Stimulated activated CD4-positive, alpha-beta T cell treated with anti-CD3 and anti-CD28 coated beads, Interleukin-1b, Interleukin-23, amount 100 ng/mL, for 48 hours (primary cell): ENCODE results near the gene ZNF692.
A peak's percentile ranks its signal among the peaks of the same experiment; 100 is the strongest.

Source experiments
- DNase-seq: peaks from one replicate; pipeline ENCODE4 v3.0.0-alpha.2; 2020

Gene ZNF692

DNA sequence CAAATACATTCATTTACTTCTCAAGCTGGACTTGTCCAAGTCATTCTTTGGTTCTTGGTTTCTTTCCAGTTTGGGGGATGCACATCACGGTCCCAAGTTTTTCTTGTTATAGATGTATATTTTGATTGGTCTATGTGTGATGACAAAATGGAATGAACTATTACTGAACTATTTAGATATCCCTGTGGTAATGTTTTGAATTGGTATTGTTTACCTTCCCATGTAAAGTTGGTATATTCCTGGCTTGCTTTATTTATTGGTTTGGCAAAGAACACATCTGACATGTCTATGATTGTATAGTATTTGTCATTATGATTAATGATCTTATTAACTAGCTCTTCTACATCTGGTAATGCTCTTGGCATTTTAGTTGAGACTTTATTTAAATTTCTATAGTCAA, 22.4 kb upstream of the ZNF692 start:
- DNase-seq = no peak

DNA sequence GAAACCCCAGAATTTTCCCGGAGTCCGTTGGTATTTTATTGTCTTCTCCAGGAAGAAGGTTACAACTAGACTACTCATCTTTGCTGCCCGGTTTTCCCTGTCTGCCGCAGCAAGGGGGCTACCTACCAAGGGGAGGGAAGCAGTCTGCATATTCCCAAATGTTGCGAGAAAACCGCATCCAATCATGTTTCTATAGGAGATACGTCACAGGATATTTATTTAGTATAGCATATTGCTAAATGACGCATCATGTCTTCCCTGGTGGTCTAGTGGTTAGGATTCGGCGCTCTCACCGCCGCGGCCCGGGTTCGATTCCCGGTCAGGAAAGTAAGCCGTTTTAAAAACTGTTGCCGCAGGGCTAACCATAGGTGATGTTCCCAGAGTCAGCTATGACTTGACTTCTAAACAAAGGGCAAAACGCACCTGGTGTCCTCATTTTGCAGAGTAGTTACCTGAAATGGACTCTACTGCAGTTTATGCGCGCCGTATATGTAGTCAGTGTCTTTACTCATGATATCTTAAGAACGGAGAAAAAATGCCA, 15.2 kb upstream of the ZNF692 start:
- peak; percentile 84 for DNase-seq

DNA sequence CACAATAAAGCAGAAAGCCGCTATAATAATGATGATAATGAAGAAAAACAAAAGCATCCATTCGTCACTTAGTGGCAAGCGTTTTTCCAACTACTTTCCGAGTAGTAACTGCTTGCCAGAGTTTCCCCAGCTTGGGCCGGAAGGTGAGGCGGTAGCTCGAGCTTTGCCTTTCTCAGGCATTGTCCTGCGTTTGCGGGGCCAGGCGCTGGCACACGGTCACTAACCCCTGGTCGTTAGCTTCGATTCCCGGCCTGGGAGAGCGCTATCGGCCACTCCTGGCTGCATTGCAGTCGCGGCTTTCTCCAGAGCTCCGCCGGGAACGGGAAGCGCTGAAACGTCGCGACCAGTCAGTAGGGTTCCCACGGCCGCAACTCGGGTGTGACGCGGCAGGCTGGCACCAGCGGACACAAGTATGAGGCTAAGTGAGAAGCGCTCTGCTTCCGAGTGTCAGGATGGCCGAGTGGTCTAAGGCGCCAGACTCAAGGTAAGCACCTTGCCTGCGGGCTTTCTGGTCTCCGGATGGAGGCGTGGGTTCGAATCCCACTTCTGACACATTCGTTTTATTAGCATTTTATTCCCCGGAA, 14.6 kb upstream of the ZNF692 start:
- DNase-seq = peak; percentile 96

DNA sequence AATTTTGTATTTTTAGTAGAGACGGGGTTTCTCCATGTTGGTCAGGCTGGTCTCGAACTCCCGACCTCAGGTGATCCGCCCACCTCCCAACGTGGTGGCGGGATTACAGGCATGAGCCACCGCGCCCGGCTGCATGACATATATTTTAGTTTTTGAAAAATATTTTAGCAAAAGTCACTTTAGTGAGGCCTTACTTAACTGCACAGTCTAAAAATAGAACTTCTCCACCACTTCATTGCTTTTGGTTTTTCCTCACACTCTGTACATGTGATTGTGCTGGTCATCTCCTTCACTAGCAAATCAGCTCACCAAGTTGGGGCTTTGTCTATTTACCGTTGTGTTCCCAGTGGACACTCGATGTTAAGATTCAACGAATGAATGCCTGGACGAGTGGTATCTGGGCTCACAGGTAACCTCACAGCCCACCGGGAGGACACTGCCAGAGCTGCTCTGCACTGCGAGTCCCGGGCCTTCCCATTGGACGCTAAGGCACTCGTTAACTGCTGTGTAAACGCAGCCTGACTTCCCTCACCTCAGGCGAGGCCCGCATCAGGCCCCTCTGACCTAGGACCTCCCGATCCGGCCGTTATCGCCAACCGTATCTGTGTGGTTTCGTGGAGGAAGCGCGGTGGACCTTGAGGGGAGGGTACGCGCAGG, 14.0 kb upstream of the ZNF692 start:
- DNase-seq = peak; percentile 66

DNA sequence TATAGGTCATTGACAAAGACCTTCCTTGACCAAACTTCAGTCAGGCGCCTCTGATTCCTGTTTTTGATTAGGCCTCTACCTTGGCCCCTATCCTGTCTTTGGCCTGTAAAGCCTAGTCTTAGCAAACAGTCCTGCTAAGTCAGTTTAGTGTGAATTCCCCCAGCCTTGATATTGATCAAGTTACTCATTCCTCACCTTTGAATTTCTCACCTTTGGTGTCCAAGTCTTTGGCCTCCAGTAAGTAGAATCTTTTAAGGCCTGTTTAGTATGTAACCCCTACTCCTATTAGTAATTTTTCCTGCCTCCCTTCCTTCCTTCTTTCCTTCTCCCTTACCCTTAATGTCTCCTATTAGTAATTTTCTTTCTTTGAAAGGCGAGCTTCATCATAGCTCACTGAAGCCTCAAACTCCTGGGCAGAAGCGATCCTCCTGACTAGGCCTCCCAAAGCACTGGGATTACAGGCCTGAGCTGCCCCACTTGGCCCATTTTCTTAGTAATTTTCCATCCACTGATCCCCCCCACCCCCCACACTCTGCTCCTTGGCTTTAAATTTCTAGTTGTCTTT, 13.0 kb upstream of the ZNF692 start:
- no peak for DNase-seq

DNA sequence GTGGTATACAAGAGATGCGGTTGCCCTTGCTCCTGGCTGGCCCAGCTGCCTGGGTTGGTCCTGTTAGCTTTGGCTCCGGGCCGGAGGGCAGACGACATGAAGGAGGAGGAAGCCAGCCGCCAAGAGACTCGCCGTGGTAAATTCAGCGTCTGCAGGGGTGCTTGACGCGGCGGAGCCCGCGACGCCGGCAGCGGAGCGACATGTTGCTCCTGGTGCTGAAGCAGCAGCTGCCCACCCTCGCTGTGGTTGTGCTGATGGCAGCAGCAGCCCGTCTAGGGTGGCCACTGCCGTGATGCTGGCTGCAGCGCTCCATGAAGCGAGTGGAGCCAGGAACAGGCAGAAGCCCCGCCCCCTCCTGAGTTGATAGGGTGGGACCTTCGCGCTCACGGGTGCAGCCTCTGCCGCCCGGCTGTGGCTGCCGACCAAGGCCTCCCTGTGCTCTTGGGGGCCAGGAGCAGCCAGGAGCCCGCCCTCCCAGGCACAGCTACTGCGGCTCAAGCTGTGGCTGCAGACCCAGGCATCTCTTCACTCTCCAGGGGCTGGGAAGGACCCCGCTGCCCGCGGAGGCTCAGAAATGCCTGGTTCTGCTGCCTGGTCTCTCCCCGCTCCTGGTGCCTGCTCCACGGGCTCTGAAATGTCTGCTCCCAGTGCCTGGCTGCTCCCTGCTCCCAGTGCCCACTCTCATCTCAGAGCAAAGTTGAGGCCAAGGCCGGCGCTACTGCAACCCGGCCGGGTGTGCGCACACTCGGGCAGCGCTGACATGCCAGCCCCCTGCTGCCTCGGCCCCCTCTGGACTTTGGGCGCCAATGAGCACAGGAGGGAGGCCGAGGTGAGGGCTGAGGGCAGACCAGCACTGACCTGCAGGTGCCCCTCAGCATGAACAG, 4.4 kb upstream of the ZNF692 start:
- DNase-seq = peak; percentile 76

DNA sequence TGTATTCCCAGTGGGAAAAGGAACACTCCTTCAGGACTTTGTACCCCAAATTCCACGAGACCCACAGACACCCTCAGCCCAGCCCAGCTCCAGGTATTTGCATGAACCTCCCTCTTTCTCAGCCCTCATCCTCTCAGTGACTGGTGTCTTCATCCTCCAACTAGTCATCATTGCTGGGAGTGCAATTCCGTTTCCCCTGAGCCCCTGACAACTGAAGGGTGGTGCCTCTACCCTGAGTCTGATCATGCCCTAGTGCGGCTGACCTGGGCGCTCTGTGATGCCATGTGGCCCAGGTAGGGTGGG, 3.8 kb upstream of the ZNF692 start:
- no peak for DNase-seq

DNA sequence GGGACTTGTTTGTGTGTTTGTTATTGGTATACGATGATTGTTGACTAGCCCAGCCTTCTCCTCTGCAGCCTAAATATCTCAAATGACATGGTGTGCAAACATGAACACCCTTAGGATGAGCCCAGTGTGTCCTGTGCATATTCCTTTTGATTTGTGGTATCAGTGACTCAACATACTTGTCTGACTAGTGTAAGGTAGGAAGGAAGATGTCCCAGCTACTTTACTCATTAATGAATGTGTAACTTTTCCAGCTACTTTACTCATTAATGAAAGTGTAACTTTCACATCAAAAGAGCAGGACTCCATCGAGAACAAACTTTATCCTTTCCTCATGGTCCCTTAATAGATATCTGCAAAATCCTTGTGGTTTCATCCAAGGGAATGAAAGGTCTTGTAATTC, 2.7 kb upstream of the ZNF692 start:
- no peak for DNase-seq

DNA sequence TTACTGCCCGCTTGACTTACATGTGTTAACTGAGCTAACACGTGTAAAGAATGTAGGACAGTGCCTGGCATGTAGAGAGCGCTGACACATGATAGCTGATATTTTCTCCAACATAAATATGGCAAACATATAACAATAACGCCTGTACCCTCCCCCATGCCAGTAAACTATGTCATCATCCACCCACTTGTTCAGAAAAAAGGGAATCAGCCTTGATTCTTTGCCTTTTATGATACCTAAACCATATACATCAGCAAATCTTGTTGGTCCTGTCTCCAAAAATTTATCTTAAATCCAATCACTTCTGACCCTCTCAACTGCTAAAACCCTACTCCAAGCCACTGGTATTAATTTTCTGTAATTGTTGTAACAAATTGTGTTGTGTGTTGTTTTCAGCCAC, 1.1 kb upstream of the ZNF692 start:
- no peak for DNase-seq

DNA sequence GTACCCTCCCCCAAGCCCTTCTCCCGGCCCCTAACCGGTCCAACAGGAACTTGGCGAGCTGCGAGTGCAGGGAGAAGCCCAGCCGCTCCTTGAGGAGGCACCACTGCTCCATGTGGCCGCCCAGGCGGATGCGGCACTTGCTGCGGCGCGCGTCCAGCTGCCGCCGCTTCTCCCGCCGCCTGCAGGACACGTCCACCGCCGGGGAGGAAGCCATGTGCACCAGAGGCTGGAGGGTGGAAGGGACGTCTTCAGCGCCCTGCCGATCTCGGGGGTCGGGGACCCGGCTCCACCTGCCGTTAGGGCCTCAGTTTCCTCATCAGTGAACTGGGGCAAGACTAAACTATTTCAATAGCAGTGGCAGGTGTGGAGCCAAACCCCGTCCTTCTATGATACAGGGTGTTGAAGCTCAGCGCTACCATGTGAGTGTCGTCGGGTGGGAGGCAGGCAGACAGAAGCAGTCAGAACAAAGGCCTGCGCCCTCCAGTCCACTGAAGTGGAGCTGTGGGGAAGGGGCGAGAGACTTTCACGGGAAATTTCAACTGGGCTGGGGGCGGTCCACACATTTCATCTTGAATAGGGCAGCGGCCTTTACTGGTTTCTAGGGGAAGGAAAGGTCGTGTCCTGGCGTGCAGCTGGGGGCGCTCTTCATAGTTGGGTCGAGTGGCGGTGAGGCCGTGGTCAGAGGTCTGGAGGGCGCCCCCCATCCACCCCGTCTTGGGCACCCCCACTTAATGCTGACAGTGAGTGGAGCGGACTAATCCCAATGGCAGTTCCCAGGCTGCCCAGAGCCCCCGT, 592 bp downstream of the ZNF692 start:
- peak; percentile 32 for DNase-seq

DNA sequence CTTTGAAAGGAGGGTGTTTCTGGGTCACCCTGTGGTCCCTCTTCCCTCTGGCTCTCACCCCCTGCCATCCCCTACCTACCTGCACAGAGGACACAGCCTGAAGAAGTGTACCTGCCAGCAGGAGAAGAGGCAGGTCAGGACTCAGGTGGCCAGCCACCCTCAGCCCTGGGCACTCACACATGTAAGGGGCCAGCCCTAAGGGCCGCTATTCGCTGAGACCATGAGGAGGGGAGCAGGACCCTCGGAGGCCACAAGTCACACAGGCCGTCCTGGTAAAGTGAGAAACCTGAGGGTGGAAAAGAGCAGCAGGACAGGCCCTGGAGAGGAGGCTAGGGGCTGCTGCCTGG, 1.2 kb downstream of the ZNF692 start:
- DNase-seq = no peak

DNA sequence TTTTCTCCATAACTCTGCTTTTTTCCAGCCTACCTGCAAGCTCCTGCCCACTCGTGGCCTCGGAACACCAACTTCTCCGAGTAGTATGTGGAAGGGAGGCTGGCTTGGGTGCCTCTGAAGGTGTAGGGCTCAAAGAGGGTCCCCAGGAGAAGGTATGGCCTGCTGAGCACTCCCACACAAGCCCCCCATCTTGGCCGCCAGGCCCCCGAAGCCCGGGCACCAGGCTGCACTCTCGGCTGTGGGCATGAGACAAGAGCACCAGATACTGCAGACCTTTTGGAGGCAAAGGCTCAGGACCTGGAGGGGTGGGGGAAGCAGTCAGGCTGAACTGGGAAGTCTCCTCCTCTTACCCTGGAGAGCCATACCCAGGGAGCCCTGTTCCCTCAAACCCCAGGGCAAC, 1.7 kb downstream of the ZNF692 start:
- DNase-seq = no peak

DNA sequence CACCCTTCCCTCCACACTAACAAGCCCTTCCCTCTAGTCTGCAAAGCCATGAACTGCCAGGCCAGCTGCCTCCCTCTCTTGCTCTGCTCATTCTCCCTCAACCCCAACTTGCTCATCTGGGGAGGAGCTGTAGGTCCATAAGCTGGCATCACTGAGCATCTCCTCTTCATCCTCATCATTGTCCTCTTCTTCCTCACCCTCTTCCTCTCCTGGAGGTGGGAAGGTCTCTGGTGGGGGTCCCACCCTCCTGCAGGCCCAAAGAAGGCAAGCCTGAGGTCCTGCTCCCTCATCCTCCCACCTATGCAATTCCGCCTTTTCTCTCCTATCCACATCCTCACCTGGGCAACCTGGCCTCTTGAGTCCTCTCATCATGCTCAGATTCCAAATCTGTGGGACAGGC, 2.7 kb downstream of the ZNF692 start:
- no peak for DNase-seq

DNA sequence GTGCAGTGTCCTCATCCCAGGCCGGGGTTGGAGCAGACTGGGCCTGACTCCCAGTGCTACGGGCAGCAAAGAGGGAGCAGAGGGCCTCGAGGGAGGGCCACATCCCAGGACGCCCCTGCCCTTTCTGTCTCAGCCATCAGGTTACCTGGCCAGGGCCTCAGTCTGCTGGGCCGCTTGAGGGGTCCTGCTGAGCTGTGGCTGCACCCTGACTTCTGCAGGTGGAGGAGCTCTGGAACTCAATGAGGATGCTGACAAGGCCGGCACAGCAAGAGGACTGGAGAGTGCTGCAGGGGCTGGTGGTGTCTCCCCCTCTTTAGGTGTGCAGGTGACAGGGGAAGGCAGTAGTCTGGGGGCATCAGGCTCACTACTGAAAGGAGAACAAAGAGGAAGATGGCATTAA, 3.3 kb downstream of the ZNF692 start:
- DNase-seq = no peak

DNA sequence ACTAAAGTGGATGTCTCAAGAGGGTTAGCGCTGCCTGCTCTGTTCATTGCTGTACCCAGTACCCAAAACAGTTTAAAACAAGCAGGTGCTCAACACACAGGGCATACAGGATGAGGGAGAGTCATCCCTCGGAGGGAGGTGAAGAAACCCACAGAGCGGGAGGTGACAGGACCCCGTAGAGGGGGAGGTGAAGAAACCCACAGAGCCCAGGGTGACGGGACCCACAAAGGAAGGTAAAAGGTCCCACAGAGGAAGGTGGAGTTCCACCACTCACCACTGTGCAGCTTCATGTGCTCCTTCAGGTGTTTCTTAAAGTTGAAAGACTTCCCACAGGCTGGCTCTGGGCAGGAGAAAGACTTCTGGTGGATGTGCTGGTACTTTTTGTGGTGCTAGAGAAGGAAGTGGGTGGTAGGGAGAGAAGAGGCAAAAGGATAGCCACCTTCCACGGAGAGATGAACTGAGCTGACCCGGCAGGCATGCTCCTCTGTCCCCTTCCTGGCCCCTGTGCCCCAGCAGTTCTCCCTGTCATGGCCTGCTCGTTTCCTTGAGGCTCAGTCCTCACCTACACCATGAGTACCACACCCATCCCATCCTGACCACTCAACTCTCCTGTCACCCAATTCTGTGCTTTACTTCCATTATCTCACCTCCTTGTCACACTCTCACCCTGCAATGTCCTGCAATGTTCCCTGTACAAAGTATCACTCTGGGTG, 5.1 kb downstream of the ZNF692 start:
- no peak for DNase-seq

DNA sequence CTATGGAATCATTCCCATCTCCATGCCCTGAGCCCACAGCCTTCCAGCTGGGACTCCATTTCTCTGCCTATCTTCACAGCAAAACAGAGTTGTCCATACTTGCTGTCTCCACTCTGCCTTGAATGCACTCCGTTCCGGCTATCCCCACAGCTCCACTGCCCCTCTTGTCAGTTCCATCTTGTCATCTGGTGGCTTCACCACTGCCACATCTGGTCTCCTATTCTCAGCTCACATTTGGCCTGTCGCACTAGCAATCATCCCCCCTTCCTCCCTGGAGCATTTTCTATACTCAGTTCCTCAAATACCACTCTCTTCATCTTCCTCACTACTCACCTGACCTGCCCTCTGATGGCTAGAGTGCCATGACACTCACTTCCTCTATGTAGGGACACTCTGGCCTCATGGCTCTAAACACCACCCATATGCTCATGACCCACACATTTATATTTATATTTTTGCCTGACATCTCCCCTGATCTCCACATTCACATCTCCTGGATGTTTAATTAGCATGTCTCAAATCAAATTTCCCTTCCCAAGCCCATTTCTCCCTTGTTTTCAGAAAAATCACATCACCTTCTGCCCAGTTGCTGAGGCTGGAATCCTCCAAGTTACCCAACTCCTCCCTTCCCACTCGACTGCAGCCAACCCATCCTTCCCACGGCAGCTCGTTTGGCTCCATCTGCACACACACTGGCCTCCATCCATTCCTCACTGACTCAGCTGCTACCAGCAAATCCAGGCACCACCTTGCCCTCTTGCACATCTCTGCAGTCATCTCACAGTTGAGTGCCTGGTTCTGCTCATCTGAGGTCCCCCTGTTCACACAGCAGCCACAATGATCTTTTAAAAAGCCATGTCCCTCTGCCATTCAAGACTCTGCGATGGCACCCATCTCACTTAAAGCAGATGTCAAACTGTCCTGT, 6.1 kb downstream of the ZNF692 start:
- DNase-seq = no peak

DNA sequence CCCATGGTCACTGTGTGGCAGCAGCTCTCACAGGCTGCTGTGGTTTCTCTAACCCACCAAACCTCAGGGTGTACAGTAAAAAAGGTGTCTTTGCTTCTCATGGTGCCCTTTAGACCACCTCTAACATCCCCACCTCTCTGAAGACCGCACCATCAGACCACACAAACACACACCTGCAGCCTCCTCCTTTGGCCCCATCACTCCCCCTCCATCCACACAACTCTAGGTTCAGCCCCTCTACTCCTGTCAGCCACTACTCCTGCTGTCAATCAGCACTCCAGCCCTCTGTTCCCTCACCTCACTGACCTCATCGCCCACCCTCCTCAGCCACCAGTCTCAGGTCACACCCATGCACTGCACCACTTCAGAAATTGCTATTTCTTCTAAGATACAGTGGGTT, 7.5 kb downstream of the ZNF692 start:
- DNase-seq = no peak

DNA sequence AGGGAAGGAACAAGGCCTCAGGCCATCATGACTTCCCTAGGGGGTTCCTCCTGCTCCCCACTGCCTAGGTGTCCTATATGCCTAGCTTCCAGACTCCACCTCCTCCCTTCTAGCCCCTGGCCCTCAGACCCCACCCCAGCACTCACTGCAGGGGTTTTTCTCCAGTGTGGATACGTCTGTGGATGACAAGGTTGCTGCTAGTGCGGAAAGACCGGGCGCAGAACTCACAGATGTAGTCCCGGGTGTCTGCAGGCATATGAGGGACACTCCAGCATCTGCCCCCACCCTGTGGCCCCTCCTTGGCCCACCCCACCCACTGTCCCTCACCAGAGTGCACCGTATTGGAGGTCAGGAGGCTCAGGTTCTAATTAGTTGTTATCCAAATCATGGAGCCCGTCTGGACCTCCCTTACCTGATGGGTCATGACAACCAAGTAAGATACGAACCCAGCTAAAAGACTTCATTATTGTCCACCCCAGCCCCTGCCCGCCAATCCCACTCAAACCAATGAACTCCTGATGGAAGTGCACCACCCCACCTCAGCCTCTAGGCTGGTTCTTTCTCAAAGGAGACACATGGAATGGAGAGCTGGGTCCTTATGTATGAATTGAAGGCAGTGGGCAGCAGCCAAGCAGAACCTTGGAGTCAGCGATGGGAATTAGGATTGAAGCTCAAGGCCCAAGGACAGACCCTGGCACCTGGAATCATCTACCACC, 8.2 kb downstream of the ZNF692 start:
- DNase-seq = no peak

DNA sequence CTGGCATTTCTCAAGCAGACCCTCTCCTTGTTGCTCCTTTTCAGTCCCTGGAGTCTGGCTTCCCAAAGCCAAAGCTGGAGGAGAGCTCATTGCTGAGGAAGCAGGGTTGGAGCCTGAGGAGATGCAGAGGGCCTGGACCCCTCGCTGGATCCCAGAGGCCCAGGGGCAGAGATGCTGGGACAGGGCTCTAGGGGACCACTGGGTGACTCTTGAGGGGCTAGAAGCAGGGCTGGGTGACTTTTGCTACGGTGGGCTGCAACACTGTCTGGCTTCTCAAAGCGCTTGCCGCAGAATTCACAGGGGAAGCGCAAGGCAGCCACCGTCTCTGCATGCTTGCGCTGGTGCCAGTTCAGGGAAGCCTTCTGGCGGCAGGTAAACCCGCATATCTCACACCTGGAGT, 8.8 kb downstream of the ZNF692 start:
- no peak for DNase-seq

DNA sequence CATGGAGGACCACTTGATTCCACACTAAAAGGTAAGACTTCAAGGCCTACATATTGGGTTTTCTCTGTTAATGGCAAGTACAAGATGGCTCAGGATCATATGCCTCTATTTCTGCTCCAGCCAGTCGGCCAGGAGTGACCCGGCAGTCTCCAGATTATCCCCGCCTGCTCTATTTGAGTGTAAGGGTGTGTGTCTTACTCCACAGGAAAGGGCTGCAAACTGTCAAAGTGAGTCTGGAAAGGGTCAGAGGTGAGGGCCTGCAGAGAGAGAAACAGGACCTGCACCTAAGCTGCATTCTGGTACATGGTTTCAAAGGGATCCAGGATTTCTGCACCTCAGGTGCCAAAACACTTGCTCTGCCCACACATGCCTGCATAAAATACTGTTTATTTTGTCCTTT, 9.2 kb downstream of the ZNF692 start:
- DNase-seq = no peak

DNA sequence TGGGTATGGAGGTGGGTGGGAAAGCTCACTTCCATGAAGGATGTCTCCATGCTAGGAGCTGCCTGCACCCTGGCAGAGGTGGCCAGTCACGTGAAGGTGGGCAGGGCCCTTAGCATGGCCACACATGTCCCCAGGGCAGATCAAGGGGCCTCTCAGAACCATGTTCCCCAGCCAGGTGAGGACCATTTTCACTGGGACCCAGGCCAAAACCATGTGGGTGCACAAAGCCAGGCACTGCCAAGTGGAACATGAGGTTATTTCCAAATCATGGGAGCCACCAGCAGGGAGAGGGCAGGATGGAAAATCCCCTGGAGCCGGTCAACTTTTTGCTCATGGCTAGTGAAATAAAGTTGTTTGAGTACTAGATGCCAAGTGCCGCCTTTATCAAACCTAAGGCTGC, 9.7 kb downstream of the ZNF692 start:
- DNase-seq = no peak
